GM21423 (cell line): ENCODE measurements around the gene GGT1.
"Not testable (repeated sequence)": the region's sequence is repeated elsewhere in the genome, so short reads cannot be mapped to it uniquely, and the experiment has no call there.

Experiments
- ATAC-seq: cut with Tn5 transposase; IDR thresholded peaks from one replicate; pipeline ENCODE4 v1.9.1; 2021; ENCODE audit warnings: mild to moderate bottlenecking, moderate library complexity; ENCODE audit not compliant: unreplicated experiment

GGT1 gene

GRCh38 chr22:24633231-24634023, 30.4 kb downstream of the GGT1 start:
- ATAC-seq, result not testable (repeated sequence)

- ATAC-seq, result not testable (repeated sequence)
These were observed 31.9 kb downstream of the GGT1 start for GRCh38 chr22:24634776-24635389.

- not testable (repeated sequence) for ATAC-seq
These were observed 33.5 kb downstream of the GGT1 start for GRCh38 chr22:24636513-24636912.

DNA sequence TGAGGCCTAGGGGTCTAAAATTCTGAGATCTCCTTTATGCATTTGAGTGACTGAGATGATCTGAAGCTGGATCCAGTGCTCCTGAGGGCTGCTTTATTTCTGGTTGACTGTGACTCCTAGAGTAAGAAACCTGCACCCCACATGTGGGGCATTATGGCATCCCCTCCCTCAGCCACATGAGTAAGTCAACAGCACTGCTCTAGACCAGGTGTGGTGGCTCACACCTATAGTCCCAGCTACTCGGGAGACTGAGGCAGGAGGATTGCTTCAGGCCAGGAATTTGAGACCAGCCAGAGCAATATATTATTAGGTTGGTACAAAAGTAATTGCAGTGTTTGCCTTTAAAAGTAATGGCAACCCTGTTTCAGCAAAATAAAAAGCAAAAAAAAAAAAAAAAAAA, 39.3 kb downstream of the GGT1 start:
- not testable (repeated sequence) for ATAC-seq

DNA sequence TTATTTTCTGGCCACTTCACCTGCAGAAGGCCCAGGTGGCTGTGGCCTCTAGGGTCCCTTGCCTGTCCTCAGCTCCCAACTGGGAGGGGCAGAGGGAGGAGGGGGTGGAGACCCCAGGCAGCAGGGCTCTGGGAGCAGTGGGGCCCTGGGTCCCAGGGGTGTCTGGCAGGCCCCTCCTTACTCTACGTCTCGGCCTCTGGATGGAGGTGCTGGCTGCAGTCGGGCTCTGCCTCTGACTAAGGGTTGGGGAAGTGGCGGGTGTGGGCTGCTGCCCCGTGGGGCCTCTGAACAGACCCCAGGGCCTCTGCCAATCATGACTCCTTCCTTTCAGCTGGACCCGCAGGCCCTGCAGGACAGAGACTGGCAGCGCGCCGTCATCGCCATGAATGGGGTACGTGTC, 41.4 kb downstream of the GGT1 start:
- not testable (repeated sequence) for ATAC-seq

DNA sequence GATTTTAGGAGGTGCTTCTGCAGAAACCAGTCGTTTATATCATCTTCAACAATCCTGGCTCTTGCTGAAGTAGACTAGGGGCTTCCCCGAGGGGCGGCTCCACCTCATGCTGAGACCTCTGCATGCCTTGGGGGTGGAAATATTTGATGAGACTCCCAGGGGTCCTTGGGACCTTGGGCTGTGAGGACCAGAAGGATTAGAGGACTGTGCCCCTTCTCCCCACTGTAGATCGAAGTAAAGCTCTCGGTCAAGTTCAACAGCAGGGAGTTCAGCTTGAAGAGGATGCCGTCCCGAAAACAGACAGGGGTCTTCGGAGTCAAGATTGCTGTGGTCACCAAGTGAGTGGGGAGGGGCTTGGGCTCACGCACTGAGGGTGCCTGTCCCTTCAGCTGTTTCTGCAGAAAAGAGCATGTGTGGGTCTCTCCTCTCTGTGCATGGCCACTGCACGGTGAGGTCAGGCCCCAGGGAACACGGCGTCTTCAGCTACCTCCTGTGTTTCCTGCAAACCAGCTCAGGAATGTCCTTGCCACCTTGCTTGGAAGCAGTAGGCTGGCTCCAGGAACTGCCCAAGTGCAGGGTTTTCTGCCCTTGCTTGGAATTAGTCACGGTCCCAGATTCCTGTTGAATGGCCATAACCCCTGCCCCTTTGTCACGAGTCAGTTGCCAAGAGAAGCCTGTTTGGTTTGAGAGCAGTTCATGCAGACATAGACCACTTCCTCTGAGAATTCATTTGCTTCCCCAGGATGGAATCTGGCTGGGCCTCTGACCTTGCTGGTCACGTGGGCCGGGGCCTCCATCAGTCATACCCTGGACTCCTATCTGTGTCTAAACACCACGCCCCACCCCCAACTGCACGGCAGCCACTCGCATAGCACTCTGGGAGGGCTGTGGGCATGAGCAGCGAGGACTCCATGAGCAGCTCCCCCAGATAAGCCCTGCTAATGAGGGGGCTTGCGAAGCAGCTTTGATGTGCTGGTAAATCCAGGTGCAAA, 42.7 kb downstream of the GGT1 start:
- ATAC-seq, result not testable (repeated sequence)

GRCh38 chr22:24646756-24647155, 43.8 kb downstream of the GGT1 start:
- ATAC-seq, result not testable (repeated sequence)

GRCh38 chr22:24649371-24649770, 46.4 kb downstream of the GGT1 start:
- not testable (repeated sequence) for ATAC-seq

DNA sequence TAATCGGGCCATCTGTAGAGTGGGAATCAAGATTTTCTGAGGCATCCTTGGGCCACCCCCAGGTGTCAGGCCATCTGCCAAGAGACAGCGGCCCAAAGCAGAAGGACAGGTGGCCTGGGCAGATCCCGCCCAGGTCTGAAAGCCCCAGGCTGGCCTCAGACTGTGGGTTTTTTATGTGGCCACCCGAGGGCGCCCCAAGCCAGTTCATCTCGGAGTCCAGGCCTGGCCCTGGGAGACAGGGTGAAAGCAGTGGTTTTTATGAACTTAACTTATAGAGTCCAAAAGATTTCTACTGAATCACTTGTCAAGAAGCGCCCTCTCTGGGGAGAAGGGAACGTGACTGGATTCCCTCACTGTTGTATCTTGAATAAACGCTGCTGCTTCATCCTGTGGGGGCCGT, 47.9 kb downstream of the GGT1 start:
- not testable (repeated sequence) for ATAC-seq

DNA sequence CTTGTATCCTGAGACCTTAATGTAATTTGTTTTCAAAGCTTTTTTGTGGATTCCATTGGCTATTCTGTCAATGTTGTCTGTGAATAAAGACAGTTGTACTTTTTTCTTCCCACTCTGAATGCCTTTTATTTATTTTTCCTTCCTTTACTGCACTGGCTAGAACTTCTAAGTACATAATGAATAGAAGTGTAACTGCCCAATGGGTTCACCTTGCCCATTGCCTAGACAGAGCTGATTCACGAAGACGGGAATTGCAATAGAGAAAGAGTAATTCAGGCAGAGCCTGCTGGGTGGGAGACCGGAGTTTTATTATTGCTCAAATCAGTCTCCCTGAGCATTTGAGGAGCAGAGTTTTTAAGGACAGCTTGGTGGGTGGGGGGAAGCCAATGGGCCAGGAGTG, 62.4 kb downstream of the GGT1 start:
- ATAC-seq, result not testable (repeated sequence)

DNA sequence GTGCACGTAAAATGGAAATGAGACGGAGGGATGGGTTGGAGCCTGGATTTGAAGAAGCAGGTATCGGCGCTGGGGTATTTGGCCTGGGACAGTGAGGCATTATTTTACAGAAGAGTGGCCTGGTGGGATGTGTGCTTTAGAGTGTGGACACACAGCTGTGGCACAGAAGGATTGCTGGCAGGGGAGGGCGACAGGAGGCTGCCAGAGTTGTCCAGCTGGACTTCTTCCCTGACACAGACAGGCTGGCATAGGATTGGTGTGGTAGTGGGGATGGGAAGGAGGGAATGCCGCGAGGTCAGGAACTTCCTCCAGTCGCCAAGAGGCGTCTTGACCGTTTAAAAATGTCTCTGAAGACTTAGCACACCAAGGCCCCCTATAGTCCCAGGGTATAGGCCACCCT, 64.9 kb downstream of the GGT1 start:
- not testable (repeated sequence) for ATAC-seq

DNA sequence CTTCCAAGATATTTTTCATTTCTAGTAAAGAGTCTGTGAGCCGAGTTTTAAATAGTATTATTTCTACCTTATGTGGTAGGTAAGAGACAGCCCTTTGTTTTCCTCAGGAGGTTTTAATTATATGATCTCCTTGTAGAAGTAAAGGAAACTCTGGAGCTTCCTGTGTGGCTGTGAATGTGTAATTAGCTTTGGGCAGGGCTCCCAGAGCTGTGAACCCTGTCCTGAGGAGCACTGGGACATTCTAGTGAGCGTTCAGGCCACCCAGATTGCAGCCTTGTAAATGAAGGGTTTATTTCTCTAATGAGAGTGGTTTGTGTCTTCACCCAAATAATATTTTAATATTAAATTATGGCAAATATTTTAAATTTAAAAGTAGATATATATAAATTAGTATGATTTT, 69.5 kb downstream of the GGT1 start:
- ATAC-seq, result not testable (repeated sequence)
